Endothelial cell (in vitro differentiated cells): Measurements from ENCODE around the gene PAPPA. TPM values are rescaled to one million over a fixed set of nuclear protein-coding genes. Genes with fewer than 3 reads are reported as not detected.

Source experiments
- DNase-seq: peaks from one replicate; pipeline ENCODE4 v3.0.0; 2021; ENCODE audit warnings: low spot score
- H3K27ac Mint-ChIP-seq: one replicate; pipeline ENCODE4 v1.8.0; 2021; ENCODE audit warnings: mixed read lengths, inconsistent platforms; ENCODE audit not compliant: unreplicated experiment
- H3K27me3 Mint-ChIP-seq: one replicate; pipeline ENCODE4 v1.8.0; 2021; ENCODE audit warnings: mild to moderate bottlenecking, moderate library complexity, mixed read lengths, inconsistent platforms; ENCODE audit not compliant: unreplicated experiment
- H3K36me3 Mint-ChIP-seq: one replicate; pipeline ENCODE4 v1.8.0; 2021; ENCODE audit warnings: mild to moderate bottlenecking, low read depth, mixed read lengths, inconsistent platforms; ENCODE audit not compliant: unreplicated experiment
- H3K4me1 Mint-ChIP-seq: one replicate; pipeline ENCODE4 v1.8.0; 2021; ENCODE audit warnings: mild to moderate bottlenecking, mixed read lengths, inconsistent platforms; ENCODE audit not compliant: unreplicated experiment
- H3K4me3 Mint-ChIP-seq: one replicate; pipeline ENCODE4 v1.8.0; 2021; ENCODE audit warnings: mild to moderate bottlenecking, mixed read lengths, inconsistent platforms; ENCODE audit not compliant: unreplicated experiment
- H3K9me3 Mint-ChIP-seq: one replicate; pipeline ENCODE4 v1.8.0; 2021; ENCODE audit warnings: mixed read lengths, inconsistent platforms; ENCODE audit not compliant: unreplicated experiment
- CTCF ChIP-seq: fragments of 200-600 bp; sonication (generic); IDR thresholded peaks from one replicate; pipeline ENCODE4 v1.5.0; 2021; ENCODE audit warnings: antibody characterized with exemption; ENCODE audit not compliant: unreplicated experiment
- total RNA-seq: library from RNA; stranded (reverse); fragmentation: NEBNext Ultra II Directional; extraction: Animal tissue kit (Norgen Biotek cat#: 25700); gene quantifications from one replicate; pipeline ENCODE4 v1.2.1, GENCODE V29; 2021; ENCODE audit not compliant: unreplicated experiment

The PAPPA gene
- total RNA-seq, 1 donor from 2014 or later: 1.4 TPM

DNA sequence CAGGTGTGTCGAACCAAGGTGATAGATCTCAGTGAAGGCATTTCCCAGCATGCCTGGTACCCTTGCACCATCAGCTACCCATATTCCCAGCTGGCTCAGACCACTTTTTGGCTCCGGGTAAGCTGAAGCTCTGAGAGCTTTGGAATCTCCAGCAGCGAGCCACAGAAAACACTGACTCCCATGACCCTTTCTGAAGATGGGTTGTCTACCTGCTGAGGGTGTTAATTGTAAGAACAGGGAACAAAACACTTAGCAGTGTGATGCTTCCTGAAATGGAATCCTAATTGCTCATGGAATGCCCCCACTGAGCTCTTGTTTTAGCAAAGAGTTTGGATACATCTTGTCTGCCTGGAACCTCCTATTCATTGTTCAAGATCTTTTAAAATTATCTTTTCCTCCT, 177.7 kb downstream of the PAPPA start:
- Mint-ChIP-seq H3K4me1 (peaks cover 6% of the 10 kb centered on the region), H3K27ac (no peak overlapping the region)

DNA sequence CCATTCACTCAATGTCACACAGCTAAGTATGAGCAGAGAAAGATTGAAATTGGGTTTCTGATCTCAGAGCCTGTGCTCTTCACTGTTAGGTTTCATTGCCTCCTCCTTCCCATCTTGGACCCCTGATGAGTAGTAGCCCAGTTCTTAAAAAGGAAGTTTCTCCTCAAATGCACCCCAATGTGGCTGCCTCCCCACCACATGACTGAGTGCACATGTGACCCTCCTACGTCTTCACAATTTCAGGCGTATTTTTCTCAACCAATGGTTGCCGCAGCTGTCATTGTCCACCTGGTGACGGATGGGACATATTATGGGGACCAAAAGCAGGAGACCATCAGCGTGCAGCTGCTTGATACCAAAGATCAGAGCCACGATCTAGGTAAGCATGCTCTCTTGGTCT, 178.5 kb downstream of the PAPPA start:
- Mint-ChIP-seq H3K27ac (no peak overlapping the region), H3K4me1 (peaks cover 6% of the 10 kb centered on the region), H3K9me3 (no peaks in the 10 kb centered on the region), H3K36me3 (no peaks in the 10 kb centered on the region), H3K27me3 (no peaks in the 10 kb centered on the region), H3K4me3 (no peak overlapping the region)
- TF ChIP-seq CTCF: no peak
- no peak for DNase-seq

More for the DNA sequence above, 177.7 kb downstream of the PAPPA start:
- Mint-ChIP-seq H3K4me3 (no peak overlapping the region), H3K36me3 (no peaks in the 10 kb centered on the region), H3K9me3 (no peaks in the 10 kb centered on the region), H3K27me3 (no peaks in the 10 kb centered on the region)
- no peak for TF ChIP-seq CTCF
- DNase-seq: no peak

DNA sequence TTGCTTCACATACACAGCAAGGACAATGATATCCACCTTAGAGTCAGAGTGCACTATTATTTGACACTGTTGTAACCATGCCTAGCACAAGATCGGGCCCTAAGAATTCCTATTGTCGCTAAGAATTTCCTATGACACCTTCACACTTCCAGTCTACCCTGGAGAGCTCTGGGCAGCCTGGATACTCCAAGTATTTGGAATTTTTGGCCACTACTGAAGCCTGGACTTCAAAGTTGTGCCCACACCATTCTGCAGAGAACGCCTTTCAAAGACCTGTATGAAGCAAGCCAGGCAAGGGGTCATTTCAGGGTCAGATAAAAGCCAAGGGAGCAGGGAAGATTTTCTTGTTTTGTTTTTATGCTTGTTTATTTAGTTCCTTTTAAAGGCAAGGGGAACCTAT, 179.7 kb downstream of the PAPPA start:
- Mint-ChIP-seq H3K4me1 (peaks cover 6% of the 10 kb centered on the region), H3K9me3 (no peaks in the 10 kb centered on the region), H3K27ac (no peak overlapping the region), H3K27me3 (no peaks in the 10 kb centered on the region), H3K36me3 (no peaks in the 10 kb centered on the region), H3K4me3 (no peak overlapping the region)
- no peak for TF ChIP-seq CTCF
- DNase-seq: no peak

- H3K36me3 Mint-ChIP-seq: no peaks in the 10 kb centered on the region
- no peak overlapping the region for H3K27ac Mint-ChIP-seq
- H3K4me3 Mint-ChIP-seq: no peak overlapping the region
- H3K27me3 Mint-ChIP-seq: no peaks in the 10 kb centered on the region
- DNase-seq: no peak
- no peak for TF ChIP-seq CTCF
- no peaks in the 10 kb centered on the region for H3K9me3 Mint-ChIP-seq
- peaks cover 6% of the 10 kb centered on the region for H3K4me1 Mint-ChIP-seq
Observed at GRCh38 chr9:116334546-116335150, 181.1 kb downstream of the PAPPA start.

DNA sequence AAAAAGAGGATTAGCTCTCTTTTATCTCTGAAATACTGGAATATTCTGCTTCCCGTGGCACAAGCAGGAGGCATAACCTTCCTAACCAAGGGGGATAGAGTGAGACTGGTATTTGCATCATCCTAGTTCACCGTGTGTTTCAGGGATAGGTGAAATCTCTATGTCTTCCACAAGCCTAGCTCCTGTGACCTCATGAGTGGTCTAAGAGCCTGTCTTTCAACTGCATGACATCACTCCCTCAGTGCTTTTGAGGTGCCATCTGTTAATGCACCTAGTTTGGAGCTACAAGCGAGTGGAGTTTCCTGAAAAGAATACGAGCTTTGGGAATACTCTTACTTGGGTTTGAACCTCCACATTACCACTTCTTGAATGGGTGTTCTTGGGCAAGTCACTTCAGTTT, 181.8 kb downstream of the PAPPA start:
- Mint-ChIP-seq H3K27ac (no peak overlapping the region), H3K27me3 (no peaks in the 10 kb centered on the region), H3K4me1 (peaks cover 6% of the 10 kb centered on the region), H3K4me3 (no peak overlapping the region), H3K36me3 (no peaks in the 10 kb centered on the region), H3K9me3 (no peaks in the 10 kb centered on the region)
- no peak for DNase-seq
- TF ChIP-seq CTCF: no peak
